SK-MEL-5 (cell line): ENCODE data around the gene MPG. TPM values are rescaled to one million over a fixed set of nuclear protein-coding genes. Genes with fewer than 3 reads are reported as not detected.
"Not testable (repeated sequence)": the region's sequence is repeated elsewhere in the genome, so short reads cannot be mapped to it uniquely, and the experiment has no call there.

Source experiments
- DNase-seq: peaks from one replicate; pipeline ENCODE4 v3.0.0-alpha.2; 2016; ENCODE audit warnings: low read depth, low spot score
- in situ Hi-C: cut with HindIII; loops from 2 replicates; pipeline ENCODE4 v1.10.0; 2016; ENCODE audit warnings: low sequenced_read_pairs, high pct_unique_total_duplicates, low pct_unique_long_range_greater_than_20kb
- total RNA-seq: library from RNA; depleted of rRNA; stranded (reverse); fragments of >200 nt; shearing (Covaris generic); gene quantifications from 2 replicates; pipeline ENCODE4 v1.2.3, GENCODE V29; 2014

The MPG gene
- total RNA-seq, 1 experiment from 2014 or later = 70.9 TPM

GRCh38 chr16:45454-45853 lies 32.6 kb upstream of the MPG start:
- in situ Hi-C loops = no loop called here
- no peak for DNase-seq

GRCh38 chr16:46510-46909 lies 31.5 kb upstream of the MPG start:
- in situ Hi-C loops, DNase-seq: not testable (repeated sequence)

DNA sequence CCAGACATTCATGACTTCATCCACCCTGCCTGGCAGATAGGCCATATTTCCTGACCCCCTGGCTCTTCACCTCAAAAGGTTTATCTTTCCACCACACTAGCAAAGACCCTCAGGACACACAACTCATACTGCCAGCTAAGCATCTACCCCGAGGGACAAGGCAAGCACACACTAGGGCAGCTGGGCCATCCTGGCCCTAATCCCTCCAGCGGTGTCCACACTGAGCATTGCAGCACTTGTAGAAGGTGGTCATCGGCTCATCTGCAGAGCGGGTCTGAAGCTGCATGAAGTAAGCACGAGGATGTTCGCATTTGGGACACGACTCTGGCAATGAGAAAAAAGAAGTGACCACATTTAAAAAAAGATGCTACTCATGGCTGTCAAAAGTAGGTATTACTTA lies 30.8 kb upstream of the MPG start:
- DNase-seq = no peak
- in situ Hi-C loops = no loop called here

GRCh38 chr16:50769-51591 lies 27.0 kb upstream of the MPG start:
- in situ Hi-C loops = no loop called here
- no peak for DNase-seq

- peak; percentile 97 for DNase-seq
- in situ Hi-C loops = no loop called here
Observed at GRCh38 chr16:53346-54236, 24.4 kb upstream of the MPG start, which contains the start of the genes POLR3K and SNRNP25. TSS of gene POLR3K (minus strand) at chr16:53608. CDS start at chr16:53586, 22 bp downstream. TSS of gene SNRNP25 (plus strand) at chr16:53828. CDS start at chr16:54017, 189 bp downstream.

GRCh38 chr16:54237-54581 lies 23.8 kb upstream of the MPG start:
- in situ Hi-C loops = no loop called here
- no peak for DNase-seq

DNA sequence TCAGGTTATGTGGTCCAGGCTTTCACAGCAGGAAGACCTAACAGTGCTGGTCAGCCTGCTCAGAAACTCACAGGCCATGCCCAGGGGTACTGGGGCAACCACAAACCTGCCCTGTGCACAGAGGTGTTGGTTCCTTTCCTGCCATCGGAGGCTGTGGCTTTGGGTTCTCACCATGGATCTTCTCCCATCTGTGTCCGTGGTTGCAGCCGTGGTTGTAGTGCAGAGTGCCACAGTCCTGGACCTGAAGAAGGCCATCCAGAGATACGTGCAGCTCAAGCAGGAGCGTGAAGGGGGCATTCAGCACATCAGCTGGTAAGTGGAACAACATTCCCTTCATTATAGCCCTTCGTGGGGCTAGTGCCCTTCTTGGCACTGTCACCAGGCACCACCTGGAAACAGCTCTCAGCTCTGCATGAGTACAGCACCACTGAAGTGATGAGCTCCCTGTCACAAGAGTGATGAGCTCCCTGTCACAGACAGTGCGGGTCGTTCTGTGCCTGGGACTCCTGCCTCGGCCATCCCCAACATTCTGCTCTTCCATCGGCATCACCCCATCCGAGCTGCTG lies 22.4 kb upstream of the MPG start:
- no peak for DNase-seq
- in situ Hi-C loops = no loop called here

GRCh38 chr16:56231-56927 lies 21.6 kb upstream of the MPG start:
- in situ Hi-C loops = no loop called here
- DNase-seq = no peak

GRCh38 chr16:57711-58110 lies 20.3 kb upstream of the MPG start:
- in situ Hi-C loops = no loop called here
- DNase-seq = no peak

GRCh38 chr16:58491-59439 lies 19.3 kb upstream of the MPG start:
- DNase-seq = no peak
- in situ Hi-C loops = no loop called here

DNA sequence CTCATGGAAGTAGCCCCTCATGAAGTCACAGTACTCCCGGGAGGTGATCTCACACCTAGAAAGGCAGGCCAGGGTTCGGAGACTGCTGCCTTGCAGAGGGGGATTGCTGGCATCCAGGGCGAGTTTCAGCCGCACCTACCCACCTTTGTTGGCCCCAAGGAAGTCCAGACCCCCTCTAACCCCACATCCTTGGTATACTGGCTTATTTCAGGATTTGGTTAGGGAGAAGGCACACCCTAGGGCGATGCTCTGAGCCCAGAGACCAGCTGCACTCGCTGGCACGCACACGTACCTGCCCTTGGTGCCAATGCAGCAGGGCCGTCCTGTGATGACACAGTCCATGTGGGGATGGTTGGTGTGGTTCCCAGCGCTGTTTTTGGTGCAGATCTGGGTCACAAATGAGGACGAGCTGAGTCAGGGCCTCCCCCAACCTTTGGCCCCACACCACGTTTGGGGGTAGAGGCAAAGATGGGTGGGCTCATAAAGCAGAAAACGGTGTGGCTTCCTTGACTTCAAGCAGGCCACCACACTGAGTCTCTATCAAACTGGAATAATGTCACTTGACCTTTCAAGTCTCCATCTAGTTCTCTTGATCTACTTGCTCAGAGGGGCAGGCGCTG lies 18.5 kb upstream of the MPG start:
- DNase-seq = no peak
- in situ Hi-C loops = no loop called here

- no peak for DNase-seq
- in situ Hi-C loops = no loop called here
Observed at GRCh38 chr16:60166-60565, 17.9 kb upstream of the MPG start.

DNA sequence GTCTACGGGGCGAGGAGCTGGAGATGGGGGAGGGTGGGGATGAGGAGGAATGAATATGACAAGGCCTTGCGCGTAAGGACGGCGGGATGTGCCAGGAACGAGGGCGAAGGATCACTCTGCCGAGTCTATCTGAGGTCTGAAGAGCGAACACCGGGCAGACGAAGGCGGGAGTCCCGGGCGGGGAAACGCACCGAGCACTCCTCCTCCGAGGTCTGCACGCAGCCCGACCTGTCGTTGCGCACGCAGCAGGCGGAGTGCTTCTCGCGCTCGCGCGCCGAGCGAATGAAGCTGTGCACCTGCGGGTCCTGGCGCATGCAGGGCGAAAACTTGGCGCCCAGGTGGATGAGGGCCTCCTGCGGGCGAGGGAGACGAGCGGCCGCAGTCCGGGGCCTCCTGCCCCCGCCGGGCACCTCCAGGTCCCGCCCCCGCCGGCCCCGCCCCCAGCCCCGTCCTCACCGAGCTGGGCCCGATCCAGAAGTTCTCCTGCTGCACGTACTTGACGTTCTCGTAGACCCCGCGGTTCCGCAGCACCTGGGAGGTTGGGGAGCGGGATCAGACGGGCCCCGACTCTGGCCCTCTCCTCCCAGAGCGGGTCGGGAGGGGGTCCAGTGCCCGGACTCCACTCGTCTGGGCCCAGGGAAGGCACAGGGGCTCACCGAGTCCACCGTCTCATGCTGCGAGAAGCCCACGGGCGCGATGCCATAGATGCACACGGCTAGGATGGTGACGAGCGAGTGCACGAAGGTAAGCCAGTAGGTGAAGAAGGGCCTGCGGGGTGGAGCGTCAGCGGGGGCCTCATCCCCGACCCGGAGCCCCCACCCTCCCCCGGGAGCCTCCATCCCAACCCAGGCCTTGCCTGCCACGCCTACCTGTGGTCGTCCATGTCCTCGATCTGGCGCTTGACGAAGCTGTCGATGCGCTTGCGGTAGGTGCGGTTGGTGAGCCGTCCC lies 16.8 kb upstream of the MPG start:
- no peak for DNase-seq
- in situ Hi-C loops = no loop called here

GRCh38 chr16:61879-62281 lies 16.1 kb upstream of the MPG start:
- in situ Hi-C loops = no loop called here

GRCh38 chr16:62283-62967 lies 15.6 kb upstream of the MPG start:
- DNase-seq = no peak
- in situ Hi-C loops = no loop called here

More at GRCh38 chr16:61879-62281, 16.1 kb upstream of the MPG start:
- DNase-seq = no peak
